Measurements from ENCODE around the gene ARV1.

ARV1 gene

DNA sequence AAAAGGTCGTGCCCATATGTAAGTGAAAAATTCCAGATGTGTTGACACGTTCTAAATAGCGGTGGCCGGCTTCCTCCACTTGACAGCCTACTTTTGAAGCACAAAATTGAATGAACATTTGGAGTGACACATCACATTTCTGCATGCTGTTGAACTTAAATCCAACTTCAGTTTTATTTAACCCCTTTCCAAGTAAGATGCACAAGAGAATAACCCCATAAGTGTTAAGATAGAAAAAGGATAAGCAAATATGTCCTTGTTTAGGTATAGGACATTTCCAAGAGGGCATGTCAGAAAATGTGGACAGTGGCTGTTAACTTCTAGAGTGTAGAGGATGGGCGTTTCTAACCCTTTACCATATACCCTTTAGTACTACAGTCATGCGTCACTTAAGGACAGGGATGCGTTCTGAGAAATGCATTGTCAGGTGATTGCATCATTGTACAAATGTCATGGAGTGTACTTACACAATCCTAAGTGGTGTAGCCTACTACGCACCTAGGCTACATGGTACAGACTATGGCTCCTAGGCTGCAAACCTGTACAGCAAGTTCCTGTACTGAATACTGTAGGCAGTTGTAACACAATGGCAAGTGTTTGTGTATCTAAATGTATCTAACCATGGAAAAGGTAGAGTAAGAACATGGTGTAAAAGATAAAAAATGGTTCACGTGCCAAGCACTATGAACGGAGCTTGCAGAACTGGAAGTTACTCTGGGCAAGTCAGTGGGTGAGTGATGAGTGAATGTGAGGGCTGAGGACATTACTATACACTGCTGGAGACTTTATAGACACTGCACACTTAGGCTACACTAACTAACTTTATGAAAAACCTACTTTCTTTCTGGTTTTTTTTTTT, 70.5 kb downstream of the ARV1 start:
- no peaks in the 10 kb centered on the region for H3K79me2 ChIP-seq
- TF ChIP-seq, protein P1, sequence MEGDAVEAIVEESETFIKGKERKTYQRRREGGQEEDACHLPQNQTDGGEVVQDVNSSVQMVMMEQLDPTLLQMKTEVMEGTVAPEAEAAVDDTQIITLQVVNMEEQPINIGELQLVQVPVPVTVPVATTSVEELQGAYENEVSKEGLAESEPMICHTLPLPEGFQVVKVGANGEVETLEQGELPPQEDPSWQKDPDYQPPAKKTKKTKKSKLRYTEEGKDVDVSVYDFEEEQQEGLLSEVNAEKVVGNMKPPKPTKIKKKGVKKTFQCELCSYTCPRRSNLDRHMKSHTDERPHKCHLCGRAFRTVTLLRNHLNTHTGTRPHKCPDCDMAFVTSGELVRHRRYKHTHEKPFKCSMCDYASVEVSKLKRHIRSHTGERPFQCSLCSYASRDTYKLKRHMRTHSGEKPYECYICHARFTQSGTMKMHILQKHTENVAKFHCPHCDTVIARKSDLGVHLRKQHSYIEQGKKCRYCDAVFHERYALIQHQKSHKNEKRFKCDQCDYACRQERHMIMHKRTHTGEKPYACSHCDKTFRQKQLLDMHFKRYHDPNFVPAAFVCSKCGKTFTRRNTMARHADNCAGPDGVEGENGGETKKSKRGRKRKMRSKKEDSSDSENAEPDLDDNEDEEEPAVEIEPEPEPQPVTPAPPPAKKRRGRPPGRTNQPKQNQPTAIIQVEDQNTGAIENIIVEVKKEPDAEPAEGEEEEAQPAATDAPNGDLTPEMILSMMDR (IDR thresholded peaks at IDR 0.05), result no peak

More for the DNA sequence above, 70.5 kb downstream of the ARV1 start:
- no peaks in the 10 kb centered on the region for H3K27me3 ChIP-seq (ENCODE audit: control insufficient read depth, insufficient read depth, low read length)
- H3K27ac ChIP-seq, result no peak overlapping the region
- H3K36me3 ChIP-seq (ENCODE audit: control insufficient read depth, insufficient read depth, low read length), result no peaks in the 10 kb centered on the region
- H3K4me2 ChIP-seq (ENCODE audit: low read length), result no peak overlapping the region
- H3K4me3 ChIP-seq (ENCODE audit: low read depth, low read length), result no peak overlapping the region
- no peaks in the 10 kb centered on the region for H3K9me3 ChIP-seq (ENCODE audit: control insufficient read depth, low read length)
- H2AFZ ChIP-seq, result no peak overlapping the region
- no peak overlapping the region for H3K9ac ChIP-seq
- no peaks in the 10 kb centered on the region for H3K4me1 ChIP-seq

Data from parathyroid adenoma (tissue), 2 donors.